Chondrocyte (in vitro differentiated cells): ENCODE results near the gene SCN4A. TPM values are rescaled to one million over a fixed set of nuclear protein-coding genes. Genes with fewer than 3 reads are reported as not detected.

ENCODE experiments used
- DNase-seq: peaks from one replicate; pipeline ENCODE4 v3.0.0; 2021; ENCODE audit warnings: mixed read lengths, low spot score
- H3K27ac Mint-ChIP-seq: one replicate; pipeline ENCODE4 v1.8.0; 2021; ENCODE audit warnings: mild to moderate bottlenecking, moderate library complexity, mixed read lengths; ENCODE audit not compliant: unreplicated experiment
- H3K27me3 Mint-ChIP-seq: 2 replicates; pipeline ENCODE4 v1.8.0; 2021; ENCODE audit warnings: low read depth, mixed read lengths
- H3K36me3 Mint-ChIP-seq: 2 replicates; pipeline ENCODE4 v1.8.0; 2021; ENCODE audit warnings: low read depth, mixed read lengths
- H3K4me1 Mint-ChIP-seq: 2 replicates; pipeline ENCODE4 v1.8.0; 2021; ENCODE audit warnings: low read depth, mild to moderate bottlenecking, mixed read lengths
- H3K4me3 Mint-ChIP-seq: one replicate; pipeline ENCODE4 v1.8.0; 2021; ENCODE audit warnings: mild to moderate bottlenecking, moderate library complexity, mixed read lengths; ENCODE audit not compliant: unreplicated experiment
- H3K9me3 Mint-ChIP-seq: 2 replicates; pipeline ENCODE4 v1.8.0; 2021; ENCODE audit warnings: low read depth, mixed read lengths
- CTCF ChIP-seq: fragments of 200-600 bp; sonication (generic); IDR thresholded peaks from 2 replicates; pipeline ENCODE4 v1.5.0; 2021; ENCODE audit warnings: antibody characterized with exemption, mild to moderate bottlenecking, moderate library complexity
- total RNA-seq: library from RNA; stranded (reverse); gene quantifications from 3 replicates; pipeline ENCODE4 v1.2.1, GENCODE V29; 2021

The SCN4A gene
- total RNA-seq, 1 donor from 2014 or later = not detected

GRCh38 chr17:63962298-63962744, 10.4 kb downstream of the SCN4A start:
- Mint-ChIP-seq H3K4me1 (peaks cover 3% of the 10 kb centered on the region), H3K27ac (no peak overlapping the region), H3K4me3 (no peak overlapping the region), H3K27me3 (peaks cover 3% of the 10 kb centered on the region), H3K9me3 (no peaks in the 10 kb centered on the region), H3K36me3 (no peaks in the 10 kb centered on the region)
- no peak for DNase-seq
- TF ChIP-seq CTCF = no peak

- peaks cover 3% of the 10 kb centered on the region for H3K4me1 Mint-ChIP-seq
- no peak for TF ChIP-seq CTCF
- H3K4me3 Mint-ChIP-seq = no peak overlapping the region
- H3K27ac Mint-ChIP-seq = no peak overlapping the region
- peak; percentile 79 for DNase-seq
- no peaks in the 10 kb centered on the region for H3K9me3 Mint-ChIP-seq
- peaks cover 3% of the 10 kb centered on the region for H3K27me3 Mint-ChIP-seq
- no peaks in the 10 kb centered on the region for H3K36me3 Mint-ChIP-seq
Observed at GRCh38 chr17:63961355-63962212, 11.1 kb downstream of the SCN4A start.

DNA sequence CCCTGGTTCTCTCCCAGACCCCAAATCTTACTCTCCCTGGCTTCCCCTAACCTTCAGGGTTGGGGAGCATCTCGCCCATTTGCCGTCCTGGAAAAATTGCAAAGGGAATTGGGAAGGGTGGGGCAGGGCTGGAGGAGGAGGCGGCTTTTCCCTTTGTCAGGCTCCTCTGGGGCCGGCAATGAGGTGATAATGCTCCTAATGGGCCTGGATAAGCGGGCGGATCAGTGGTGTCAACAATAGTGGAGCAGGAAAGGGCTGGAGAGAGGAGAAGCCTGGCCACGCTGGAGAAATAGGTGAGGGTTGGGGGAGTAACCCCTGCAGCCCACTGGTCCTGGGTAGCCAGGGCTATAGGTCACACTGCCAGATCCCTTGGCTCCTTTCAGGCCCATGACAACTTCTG, 12.3 kb downstream of the SCN4A start:
- H3K4me1 Mint-ChIP-seq = peaks cover 3% of the 10 kb centered on the region
- peaks cover 3% of the 10 kb centered on the region for H3K27me3 Mint-ChIP-seq
- H3K27ac Mint-ChIP-seq = no peak overlapping the region
- H3K36me3 Mint-ChIP-seq = no peaks in the 10 kb centered on the region
- no peak for DNase-seq
- H3K4me3 Mint-ChIP-seq = no peak overlapping the region
- H3K9me3 Mint-ChIP-seq = no peaks in the 10 kb centered on the region
- TF ChIP-seq CTCF = no peak

DNA sequence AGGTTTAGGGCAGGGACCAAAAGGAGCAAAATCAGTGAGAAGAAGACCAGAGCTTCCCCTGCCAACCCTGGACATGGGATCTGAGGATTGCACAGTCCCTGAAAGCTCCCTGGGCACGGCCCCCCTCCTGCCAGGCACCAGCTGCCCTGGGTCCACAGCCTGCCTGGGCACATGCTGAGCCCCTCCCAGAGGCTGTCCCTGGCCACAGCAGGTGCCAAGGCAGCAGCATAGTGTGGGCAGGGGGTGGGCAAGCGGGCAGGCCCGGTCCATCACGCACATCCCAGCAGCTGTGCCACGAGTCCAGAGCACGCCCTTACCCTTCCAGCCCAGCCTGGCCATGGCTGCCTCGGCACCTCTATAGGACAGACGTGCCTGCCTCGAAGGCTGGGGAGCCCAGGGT, 12.7 kb downstream of the SCN4A start:
- Mint-ChIP-seq H3K9me3 (no peaks in the 10 kb centered on the region), H3K4me1 (peaks cover 3% of the 10 kb centered on the region), H3K36me3 (no peaks in the 10 kb centered on the region), H3K27me3 (peaks cover 3% of the 10 kb centered on the region), H3K4me3 (no peak overlapping the region), H3K27ac (no peak overlapping the region)
- no peak for TF ChIP-seq CTCF
- no peak for DNase-seq

- peaks cover 5% of the 10 kb centered on the region for H3K27me3 Mint-ChIP-seq
- H3K27ac Mint-ChIP-seq = no peak overlapping the region
- peaks cover under 1% of the 10 kb centered on the region for H3K4me1 Mint-ChIP-seq
- no peak overlapping the region for H3K4me3 Mint-ChIP-seq
- no peak for DNase-seq
- H3K36me3 Mint-ChIP-seq = no peaks in the 10 kb centered on the region
- H3K9me3 Mint-ChIP-seq = no peaks in the 10 kb centered on the region
- TF ChIP-seq CTCF = no peak
Observed at GRCh38 chr17:63956296-63956920, 16.3 kb downstream of the SCN4A start.
